SK-N-SH treated with all-trans-retinoic acid at 6 μM for 48 hours (cell line): ENCODE results near the gene RENBP.

Experiments used
- TSHZ2 ChIP-seq: fragments of 250-450 bp; sonication (Bioruptor Pico); IDR thresholded peaks from 2 replicates; pipeline ENCODE4 v1.5.0; 2020; ENCODE audit warnings: mild to moderate bottlenecking, moderate library complexity
- ZC3H10 ChIP-seq: fragments of 250-450 bp; sonication (Bioruptor Pico); IDR thresholded peaks from 2 replicates; pipeline ENCODE4 v1.5.1; 2021; ENCODE audit warnings: mild to moderate bottlenecking, moderate library complexity
- ZNF70 ChIP-seq: fragments of 450-650 bp; formaldehyde crosslinking; IDR thresholded peaks from 2 replicates; pipeline ENCODE4 v1.5.0; 2020; ENCODE audit warnings: mild to moderate bottlenecking, moderate library complexity

DNA sequence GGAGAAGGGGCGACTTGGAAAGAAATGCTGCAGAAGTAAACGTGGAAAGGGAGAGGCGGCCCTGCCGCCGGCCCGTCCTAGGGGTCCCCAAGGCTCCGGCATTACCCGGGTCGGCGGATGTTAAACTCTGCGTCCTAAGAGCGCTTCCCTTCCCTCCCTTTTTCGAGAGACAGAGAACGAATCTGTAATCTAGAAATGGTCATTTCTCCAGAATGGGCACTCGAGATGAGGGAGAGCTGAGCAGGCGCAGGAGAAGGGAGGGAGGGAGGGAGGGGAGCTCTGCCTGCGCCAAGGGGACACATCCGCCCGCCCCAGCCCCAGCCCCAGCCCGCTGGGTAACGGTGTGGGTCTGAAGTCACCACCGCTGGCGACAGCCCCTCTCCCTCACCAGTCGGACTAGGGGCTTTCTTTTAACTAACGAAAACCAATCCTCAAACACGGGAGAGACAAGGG, 25.5 kb upstream of the RENBP start:
- TF ChIP-seq TSHZ2 (CRISPR knock-in tag) (no peak), ZNF70 (CRISPR knock-in tag) (no peak), ZC3H10 (CRISPR knock-in tag) (no peak)
